ENCODE results near the gene H2BW2.
"Not testable (repeated sequence)": the region's sequence is repeated elsewhere in the genome, so short reads cannot be mapped to it uniquely, and the experiment has no call there.

Gene H2BW2

DNA sequence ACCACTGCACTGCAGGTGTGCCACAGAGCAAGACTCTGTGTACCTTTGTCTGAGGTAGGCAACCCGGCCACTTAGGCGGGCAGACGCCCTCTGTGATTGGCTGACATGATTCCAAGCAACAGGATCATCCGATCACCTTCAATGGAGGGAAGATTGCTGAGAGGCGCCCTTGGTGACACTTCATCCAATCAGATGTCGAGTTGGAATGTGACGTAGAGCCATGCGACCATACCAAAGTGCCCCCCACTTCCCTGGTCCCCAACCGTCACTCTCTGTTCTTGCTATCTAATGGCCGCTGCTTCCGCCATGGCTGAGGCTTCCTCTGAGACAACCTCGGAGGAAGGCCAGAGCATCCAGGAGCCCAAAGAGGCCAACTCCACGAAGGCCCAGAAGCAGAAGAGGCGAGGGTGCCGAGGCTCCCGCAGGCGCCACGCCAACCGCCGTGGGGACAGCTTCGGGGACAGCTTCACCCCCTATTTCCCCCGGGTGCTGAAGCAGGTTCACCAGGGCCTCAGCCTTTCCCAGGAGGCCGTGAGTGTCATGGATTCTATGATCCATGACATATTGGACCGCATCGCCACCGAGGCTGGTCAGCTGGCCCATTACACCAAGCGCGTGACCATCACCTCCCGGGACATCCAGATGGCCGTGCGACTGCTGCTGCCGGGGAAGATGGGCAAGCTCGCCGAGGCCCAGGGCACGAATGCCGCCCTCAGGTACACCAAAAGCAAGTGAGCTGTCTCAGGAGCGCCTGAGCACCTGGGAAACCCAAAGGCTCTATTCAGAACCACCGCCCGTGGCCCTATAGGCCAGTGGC is at the start of gene H2BW2:
H2BW2 (plus strand) TSS at position 268 of the 817 bp plus-strand sequence; CDS start at position 307, 39 bp downstream.
- DNase-seq (ENCODE audit: low read depth in 3 of 3) = no peak

DNA sequence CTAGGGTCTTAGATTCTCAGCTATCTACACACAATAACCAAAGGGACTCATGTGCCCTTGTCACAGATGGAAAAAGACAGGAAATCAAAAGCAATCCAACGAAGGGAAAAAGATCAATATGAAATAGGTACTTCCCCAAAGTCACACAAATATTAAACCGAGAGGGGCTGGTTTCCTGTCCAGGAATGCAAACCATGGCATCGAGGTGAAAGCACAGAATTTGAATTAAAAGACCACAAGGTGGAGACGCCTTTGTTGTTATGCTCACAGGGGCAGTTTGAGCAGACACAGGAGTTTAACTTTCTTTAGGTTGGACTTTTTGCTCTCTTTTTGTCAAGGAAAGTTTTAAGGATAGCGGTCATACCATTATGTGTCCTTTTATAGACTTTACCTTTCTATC is 40.5 kb upstream of the H2BW2 start:
- DNase-seq (ENCODE audit: low read depth in 3 of 3) = no peak

DNA sequence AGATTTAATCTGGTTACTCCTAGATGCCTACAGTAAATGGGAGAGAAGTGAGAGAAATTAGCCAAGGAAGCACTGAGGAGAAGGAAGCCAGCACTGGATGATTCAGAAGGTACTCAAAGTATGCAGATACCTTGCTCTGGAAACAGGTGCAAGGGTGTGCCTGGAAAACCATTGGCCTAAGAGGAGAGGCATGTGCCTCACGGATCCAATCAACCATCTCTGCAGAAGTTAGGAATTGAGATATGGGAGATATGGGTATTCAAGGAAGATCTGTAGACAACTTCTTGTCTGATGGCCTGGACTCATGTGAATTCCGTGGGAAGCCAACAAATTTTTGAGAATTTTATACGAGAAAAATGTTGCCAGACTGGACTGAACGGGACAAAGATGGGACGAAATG is 30.9 kb upstream of the H2BW2 start:
- DNase-seq (ENCODE audit: low read depth in 3 of 3) = no peak

DNA sequence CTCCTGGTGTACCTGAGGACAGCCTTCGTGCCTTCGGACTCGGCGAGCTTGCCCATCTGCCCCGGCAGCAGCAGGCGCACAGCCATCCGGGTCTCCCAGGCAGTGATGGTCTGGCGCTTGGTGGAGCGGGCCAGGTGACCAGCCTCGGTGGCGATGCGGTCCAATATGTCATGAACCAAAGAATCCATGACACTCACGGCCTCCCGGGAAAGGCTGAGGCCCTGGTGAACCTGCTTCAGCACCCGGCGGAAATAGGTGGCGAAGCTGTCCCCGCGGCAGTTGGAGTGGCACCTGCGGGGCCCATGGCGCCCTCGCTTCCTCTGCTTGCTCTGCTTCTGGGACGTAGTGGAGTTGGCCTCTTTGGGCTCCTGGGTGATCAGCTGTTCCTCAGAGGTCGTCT is 26.6 kb upstream of the H2BW2 start:
- DNase-seq (ENCODE audit: low read depth in 3 of 3) = no peak

DNA sequence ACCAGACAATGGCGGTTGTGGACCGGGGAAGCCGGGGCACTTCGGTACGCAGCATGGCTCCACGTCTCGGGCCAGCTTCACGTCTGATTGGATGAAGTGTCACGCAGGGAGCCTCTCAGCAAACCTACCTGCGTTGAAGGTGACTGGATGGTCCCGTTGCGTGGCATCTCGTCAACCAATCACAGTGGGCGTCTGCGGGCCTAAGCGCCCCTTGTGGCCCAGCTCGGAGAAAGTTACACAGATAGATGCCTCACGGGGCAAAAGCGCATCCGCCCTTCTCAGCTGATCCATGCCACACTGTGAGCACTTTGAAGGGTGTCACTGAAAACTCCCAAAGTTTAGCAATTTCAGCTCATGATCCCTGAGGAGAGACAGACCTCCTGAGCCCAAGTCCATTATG is 26.1 kb upstream of the H2BW2 start, which contains the start of gene H2BW1:
H2BW1 (minus strand) TSS at position 103 of the 400 bp plus-strand sequence. CDS start 132 bp downstream, outside the sequence.
- no peak for DNase-seq (ENCODE audit: low read depth in 3 of 3)

DNA sequence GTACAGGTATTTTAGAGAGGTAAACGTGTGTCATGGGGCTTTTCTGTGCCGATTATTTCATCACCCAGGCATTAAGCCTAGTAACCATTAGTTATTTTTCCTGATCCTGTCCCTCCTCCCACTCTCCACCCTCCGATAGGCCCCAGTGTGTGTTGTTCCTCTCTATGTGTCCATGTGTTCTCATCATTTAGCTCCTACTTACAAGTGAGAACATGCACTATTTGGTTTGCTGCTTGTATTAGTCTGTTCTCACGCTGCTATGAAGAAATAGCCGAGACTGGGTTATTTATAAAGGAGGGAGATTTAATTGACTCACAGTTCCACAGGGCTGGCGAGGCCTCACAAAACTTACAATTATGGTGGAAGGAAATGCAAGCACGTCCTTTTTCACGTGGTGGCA is 24.2 kb upstream of the H2BW2 start:
- not testable (repeated sequence) for DNase-seq (ENCODE audit: low read depth in 3 of 3)

DNA sequence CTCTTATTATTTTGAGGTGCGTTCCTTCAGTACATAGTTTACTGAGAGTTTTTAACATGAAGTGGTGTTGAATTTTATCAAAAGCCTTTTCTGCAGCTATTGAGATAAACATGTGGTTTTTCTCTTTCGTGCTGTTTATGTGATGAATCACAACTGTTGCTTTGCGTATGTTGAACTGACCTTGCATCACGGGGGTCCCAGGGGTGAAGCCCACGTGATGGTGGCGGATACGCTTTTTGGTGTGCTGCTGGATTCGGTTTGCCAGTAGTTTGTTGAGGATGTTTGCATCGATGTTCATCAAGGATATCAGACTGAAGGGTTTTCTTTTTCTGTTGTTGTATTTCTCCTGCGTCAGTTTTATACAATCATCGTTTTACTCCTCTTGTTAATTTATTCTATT is 21.6 kb upstream of the H2BW2 start:
- no peak for DNase-seq (ENCODE audit: low read depth in 3 of 3)

DNA sequence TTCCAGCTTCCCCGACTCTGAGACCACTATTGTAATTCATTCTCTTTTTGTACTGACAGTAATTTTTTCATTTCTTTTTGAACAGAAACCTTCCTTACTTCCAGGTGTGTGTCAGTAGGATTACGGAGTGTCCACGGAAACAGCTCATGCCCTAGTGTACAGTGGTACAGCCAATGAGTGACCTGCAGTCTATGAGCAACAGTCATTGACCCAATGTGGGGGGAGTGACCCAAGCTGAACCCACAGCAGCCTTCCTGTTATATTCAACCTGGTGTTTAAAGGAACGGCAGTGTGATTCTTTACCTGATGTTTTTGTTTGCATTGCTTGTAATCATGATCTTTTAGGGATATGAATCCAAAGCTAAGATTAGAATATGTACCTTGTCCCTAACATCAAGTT is 1.2 kb downstream of the H2BW2 start:
- DNase-seq (ENCODE audit: low read depth in 3 of 3) = no peak

DNA sequence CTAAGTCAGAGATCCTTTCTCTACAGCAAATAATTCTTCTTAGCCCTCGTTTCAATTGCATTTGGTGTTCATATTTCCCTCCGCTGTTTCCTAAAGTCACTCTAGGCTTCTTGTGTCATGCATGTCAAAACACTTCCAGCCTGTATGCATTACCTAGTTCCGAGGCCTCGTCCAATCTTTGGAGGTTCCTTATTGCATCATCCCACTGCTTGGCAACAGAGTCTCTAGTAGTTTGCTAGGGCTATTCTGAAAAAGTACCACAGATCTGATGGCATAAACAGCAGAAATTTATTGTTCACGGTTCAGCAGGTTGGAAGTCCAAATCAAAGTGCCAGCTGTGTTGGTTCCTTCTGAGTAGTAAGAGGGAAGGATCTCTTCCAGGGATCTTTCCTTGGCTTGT is 5.9 kb downstream of the H2BW2 start:
- DNase-seq (ENCODE audit: low read depth in 3 of 3) = no peak

DNA sequence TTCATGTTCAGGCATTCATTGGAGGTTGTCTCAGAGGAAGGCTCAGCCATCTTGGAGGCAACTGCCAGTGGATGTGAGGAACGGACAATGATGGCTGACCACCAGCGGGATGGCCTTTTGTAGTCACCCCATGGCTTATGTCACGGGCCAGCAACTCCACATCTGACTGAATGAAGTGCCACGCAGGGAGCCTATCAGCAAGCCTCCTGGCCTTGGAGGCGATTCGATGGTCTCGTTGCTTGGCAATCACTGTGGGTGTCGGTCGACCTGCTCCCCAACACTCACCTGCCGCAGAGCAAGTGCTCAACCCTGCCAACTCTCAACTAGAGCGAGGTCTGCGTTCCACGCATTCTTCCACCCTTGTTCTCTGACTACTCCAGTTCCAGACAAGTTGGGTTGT is 7.4 kb downstream of the H2BW2 start:
- no peak for DNase-seq (ENCODE audit: low read depth in 3 of 3)

DNA sequence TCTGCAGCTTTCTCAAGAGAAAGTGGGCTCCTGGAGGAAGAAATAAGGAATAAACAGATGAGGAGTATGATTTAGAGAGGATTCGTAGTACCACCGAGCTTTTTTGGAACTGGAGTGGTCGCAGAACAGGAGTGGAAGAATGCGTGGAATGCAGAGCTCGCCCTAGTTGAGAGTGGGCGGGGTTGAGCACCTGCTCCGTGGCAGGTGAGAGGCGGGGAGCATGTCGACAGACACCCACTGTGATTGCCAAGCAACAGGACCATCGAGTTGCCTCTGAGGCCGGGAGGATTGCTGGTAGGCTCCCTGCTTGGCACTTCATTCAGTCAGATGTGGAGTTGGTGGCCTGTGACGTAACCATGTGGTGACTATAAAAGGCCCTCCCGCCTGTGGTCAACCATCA is 15.2 kb downstream of the H2BW2 start:
- DNase-seq (ENCODE audit: low read depth in 3 of 3) = not testable (repeated sequence)

DNA sequence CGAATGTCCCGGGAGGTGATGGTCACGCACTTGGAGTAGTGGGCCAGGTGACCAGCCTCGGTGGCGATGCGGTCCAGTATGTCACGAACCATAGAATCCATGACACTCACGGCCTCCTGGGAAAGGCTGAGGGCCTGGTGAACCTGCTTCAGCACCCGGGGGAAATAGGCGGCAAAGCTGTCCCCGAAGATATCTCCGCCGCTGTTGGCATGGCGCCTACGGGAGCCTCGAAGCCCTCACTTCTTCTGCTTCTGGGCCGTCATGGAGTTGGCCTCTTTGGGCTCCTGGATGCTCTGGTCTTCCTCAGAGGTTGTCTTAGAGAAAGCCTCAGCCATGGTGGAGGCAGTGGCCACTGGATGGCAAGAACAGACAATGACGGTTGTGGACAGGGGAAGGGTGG is 22.9 kb downstream of the H2BW2 start:
- not testable (repeated sequence) for DNase-seq (ENCODE audit: low read depth in 3 of 3)

DNA sequence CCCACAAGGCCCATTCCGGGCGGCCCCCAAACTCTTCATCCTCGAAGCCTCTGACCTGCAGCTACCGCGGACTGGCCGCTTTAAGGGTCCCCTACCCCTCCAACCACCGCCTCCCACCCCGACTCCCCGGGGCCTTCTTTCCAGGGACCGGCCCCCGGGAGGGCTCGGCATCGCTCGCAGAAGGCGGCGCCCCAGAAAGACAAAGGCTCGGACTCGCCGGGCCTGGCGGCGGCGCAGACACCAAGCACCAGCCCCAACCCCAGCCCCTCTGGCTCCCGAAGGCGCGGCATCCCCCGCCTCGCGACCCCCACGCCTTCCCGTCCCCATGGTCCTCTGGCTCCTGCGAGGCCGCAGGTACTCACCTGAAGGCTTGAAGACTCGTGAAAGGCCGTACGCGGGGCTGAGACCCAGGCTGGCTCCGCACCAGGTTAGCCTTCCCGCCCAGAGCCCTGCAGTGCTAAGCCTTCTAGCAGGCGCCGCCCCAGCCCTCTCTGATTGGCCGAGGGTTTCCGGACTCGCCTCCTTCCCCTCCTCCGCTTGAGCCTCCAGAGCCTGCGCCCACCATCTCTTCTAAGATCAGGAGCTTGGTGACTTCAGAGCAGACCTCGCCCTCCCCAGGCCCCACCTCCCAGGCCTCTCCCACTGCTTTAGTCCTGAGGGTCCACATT is 36.2 kb downstream of the H2BW2 start, which contains the start of gene TMSB15C:
TMSB15C (minus strand) TSS at position 459 of the 668 bp plus-strand sequence.
- DNase-seq (ENCODE audit: low read depth in 3 of 3) = not testable (repeated sequence)

DNA sequence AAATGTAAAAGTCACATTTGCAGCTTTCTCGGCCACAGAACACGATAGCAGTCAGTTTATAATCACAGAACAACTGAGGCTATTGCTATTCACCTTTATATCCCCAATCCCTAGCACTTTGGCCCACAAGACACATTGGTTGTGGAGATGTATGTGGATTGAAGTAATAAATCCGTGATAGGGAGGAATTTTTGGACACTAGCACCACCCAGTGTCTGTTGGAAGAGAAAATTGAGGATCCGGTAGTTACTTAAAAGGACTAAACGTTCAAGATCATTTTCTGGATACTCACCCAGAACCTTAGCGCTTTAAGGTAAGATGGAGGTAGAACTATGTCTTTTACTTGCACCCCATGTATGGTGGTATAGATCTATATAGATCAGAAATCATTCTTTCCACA is 38.1 kb downstream of the H2BW2 start:
- DNase-seq (ENCODE audit: low read depth in 3 of 3) = not testable (repeated sequence)

DNA sequence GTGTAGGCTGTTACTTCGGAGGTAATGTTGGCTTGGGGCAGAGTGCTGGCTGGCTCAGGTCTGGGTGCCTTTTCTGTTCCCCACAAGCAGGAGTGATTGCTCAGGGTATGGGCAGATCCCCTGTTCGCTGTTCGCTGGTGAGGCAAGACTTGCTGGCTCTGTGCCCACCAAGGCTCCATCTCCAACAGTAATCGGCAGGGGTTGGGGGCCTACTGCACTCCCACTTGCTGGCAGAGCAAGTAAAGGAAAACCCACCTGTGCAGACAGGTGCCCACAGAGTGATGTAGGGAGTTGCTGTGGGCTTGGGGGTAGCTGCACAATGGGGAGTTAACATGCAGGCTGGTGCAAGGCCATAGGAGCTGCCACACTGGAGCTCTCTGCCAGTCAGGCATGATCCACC is 44.3 kb downstream of the H2BW2 start:
- no peak for DNase-seq (ENCODE audit: low read depth in 3 of 3)

DNA sequence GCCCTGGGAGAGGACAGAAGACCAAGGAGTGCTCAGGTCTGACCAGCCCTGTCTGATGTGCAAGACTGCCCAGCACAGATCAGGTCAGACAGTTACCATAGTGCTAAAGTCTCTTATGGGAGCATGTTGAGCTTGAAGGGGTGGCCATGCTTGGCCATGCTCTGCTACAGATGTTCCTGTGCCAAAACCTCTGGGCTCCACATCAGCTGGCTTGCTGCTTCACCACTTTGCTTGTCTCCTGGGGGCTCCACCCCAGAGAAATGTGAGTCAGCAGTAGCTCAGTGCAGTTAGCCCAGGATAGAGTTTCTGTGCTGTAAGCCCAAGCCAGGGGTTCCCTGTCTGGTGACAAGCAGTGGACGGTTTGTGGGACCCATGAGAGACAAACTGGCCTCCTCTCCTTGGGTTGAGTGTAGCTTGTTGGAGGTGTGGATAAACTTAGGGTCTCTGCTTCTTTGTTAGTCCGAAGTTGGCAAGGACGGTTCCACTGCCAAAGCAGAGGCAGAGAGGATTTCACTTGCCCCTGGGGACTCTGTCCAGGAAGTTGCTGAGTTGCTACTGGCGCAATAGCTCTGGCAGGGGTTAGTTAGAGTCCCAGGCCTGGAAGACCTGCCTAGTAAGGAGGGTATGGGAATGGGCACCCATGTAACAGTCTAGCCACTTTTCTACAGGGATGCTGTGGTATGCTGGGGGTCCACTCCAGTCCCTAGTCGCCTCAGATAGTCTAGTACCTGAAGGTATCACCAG is 45.0 kb downstream of the H2BW2 start:
- DNase-seq (ENCODE audit: low read depth in 3 of 3) = no peak

DNA sequence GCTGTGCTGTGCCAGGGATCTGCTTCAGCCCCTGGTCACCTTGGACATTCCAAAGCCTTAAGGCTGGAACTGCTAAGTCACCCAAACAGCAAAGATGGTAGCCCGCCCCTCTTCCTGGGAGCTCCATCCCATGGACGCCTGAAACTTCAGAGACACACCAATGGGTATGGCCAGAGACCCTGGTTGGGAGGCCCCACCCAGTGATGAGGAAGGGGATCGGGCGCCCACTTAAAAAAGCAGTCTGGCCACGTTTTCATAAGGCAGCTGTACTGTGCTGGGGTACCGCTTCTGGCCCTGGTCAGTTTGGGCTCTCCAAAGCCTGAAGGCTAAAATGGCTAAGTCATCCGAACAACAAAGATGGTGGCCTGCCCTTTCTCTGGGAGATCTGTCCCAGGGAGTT is 45.7 kb downstream of the H2BW2 start:
- no peak for DNase-seq (ENCODE audit: low read depth in 3 of 3)

DNA sequence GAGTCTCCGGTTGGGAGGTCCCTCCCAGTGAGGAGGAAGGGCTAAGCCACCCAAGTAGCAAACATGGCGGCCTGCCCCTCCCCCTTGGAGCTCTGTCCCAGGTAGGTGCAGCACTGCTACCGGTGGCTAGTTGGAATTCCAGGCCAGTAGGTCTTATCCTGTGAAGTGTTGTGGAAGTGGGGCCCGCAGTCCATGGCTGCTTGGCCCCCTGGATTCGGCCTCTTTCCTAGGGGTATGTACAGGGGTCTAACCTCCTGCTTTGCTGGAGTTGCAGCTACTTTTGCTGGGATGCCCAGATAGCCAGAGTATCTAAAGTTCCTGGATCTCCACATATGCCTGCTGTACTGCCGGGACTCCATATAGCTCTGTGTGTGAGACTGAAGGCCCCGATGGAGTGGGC is 46.2 kb downstream of the H2BW2 start:
- no peak for DNase-seq (ENCODE audit: low read depth in 3 of 3)
